Thoracic aorta (tissue), 2 donors: ENCODE measurements around the gene BCR. TPM values are rescaled to one million over a fixed set of nuclear protein-coding genes. Genes with fewer than 3 reads are reported as not detected.

Experiments
- ATAC-seq: fragments of 150-250 bp; one replicate; pipeline ENCODE4 v1.8.0; 2017; ENCODE audit warnings: low read depth; ENCODE audit not compliant: insufficient number of reproducible peaks, low FRiP score
- DNase-seq: peaks from one replicate; pipeline ENCODE4 v3.0.0-alpha.2; 2020; ENCODE audit warnings: low spot score
- H3K27ac ChIP-seq, 2 donors: fragments of 200-600 bp; sonication (generic); 1 replicate in 1 of 2; 2 replicates in 1 of 2; pipeline ENCODE4 v1.5.1; 2016; ENCODE audit warnings: mild to moderate bottlenecking in 2 of 2, moderate library complexity in 2 of 2
- H3K27me3 ChIP-seq: fragments of 200-600 bp; sonication (generic); replicated peaks from 2 replicates; pipeline ENCODE4 v1.6.0; 2016; ENCODE audit warnings: mild to moderate bottlenecking; ENCODE audit not compliant: insufficient read depth
- H3K36me3 ChIP-seq: fragments of 200-600 bp; sonication (generic); one replicate; pipeline ENCODE4 v1.5.1; 2016
- H3K4me1 ChIP-seq, 2 donors: fragments of 200-600 bp; sonication (generic); 1 replicate in 1 of 2; 2 replicates in 1 of 2; pipeline versions ENCODE4 v1.5.1 to v1.6.0; 2016; ENCODE audit warnings: low read depth in 2 of 2, mild to moderate bottlenecking in 1 of 2; ENCODE audit not compliant: control insufficient read depth in 1 of 2
- H3K4me3 ChIP-seq: fragments of 200-600 bp; sonication (generic); 2 replicates; pipeline ENCODE4 v1.5.1; 2016; ENCODE audit warnings: mild to moderate bottlenecking
- H3K9me3 ChIP-seq: fragments of 200-600 bp; sonication (generic); 2 replicates; pipeline ENCODE4 v1.5.1; 2016
- total RNA-seq, 2 donors: library from RNA; depleted of rRNA; stranded (reverse); fragments of >200 nt; gene quantifications; one replicate each; pipeline versions ENCODE4 v1.1.0 to v1.2.3, GENCODE V29; 2016
- TF ChIP-seq, protein P1 (sequence below): fragments of 200-600 bp; sonication (generic); IDR thresholded peaks from one replicate; pipeline ENCODE4 v1.5.1; 2019; ENCODE audit warnings: antibody characterized with exemption

BCR gene
- total RNA-seq, 2 donors from 2014 or later, result 73.2 to 232 TPM

DNA sequence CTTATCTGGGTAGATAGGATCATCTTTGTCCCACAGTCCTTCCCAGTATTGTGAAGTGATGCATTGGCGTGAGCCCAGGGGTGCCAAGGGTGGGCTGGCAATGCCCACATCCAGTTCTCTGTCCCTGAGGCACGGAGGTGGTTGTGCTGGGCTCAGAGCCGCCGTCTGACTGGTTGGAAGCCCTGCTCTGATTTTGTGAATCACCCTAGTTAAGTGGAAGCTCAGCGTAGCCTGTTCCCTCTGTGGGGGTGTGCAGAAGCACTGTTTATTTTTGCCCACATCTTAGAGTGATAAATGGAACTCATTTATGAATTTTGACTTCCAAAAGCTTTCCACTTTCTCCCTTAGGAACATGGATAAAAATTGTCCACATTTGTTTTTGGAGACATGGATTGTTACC is 13.6 kb downstream of the BCR start:
- TF ChIP-seq, protein P1, sequence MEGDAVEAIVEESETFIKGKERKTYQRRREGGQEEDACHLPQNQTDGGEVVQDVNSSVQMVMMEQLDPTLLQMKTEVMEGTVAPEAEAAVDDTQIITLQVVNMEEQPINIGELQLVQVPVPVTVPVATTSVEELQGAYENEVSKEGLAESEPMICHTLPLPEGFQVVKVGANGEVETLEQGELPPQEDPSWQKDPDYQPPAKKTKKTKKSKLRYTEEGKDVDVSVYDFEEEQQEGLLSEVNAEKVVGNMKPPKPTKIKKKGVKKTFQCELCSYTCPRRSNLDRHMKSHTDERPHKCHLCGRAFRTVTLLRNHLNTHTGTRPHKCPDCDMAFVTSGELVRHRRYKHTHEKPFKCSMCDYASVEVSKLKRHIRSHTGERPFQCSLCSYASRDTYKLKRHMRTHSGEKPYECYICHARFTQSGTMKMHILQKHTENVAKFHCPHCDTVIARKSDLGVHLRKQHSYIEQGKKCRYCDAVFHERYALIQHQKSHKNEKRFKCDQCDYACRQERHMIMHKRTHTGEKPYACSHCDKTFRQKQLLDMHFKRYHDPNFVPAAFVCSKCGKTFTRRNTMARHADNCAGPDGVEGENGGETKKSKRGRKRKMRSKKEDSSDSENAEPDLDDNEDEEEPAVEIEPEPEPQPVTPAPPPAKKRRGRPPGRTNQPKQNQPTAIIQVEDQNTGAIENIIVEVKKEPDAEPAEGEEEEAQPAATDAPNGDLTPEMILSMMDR, result no peak
- DNase-seq, result no peak
- H3K36me3 ChIP-seq, result peaks cover 12% of the 10 kb centered on the region
- H3K27ac ChIP-seq, result peak overlapping the region in 1 of 2 donors; percentile 58
- no peaks in the 10 kb centered on the region for H3K9me3 ChIP-seq
- H3K27me3 ChIP-seq, result no peaks in the 10 kb centered on the region
- peaks cover 10 to 42% of the 10 kb centered on the region in 2 donors for H3K4me1 ChIP-seq
- no peak overlapping the region for H3K4me3 ChIP-seq
- no peak for ATAC-seq

DNA sequence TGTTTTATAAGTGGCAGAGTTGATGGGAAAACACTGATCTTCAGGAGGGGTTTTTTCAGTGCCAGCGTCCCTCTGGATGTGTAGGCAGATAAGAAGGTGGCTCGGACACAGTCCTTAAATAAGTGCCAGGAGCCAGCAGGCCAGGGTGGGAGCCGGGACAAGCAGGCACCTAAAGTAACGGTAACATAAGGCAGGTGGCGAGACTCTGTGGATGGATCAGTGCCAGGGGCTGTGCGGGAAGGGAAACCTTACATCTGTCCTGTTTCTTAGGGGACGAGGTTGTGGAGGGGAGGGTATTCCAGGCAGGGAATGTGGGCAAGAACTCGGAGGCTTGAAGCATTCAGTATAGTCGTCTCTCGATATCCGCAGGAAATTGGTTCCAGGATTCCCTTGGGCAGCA is 15.9 kb downstream of the BCR start:
- H3K4me3 ChIP-seq, result no peak overlapping the region
- no peak overlapping the region for H3K27ac ChIP-seq
- DNase-seq, result no peak
- no peak for ATAC-seq
- peaks cover 19 to 55% of the 10 kb centered on the region in 2 donors for H3K4me1 ChIP-seq
- TF ChIP-seq, protein P1, result no peak
- peaks cover 9% of the 10 kb centered on the region for H3K36me3 ChIP-seq
- no peaks in the 10 kb centered on the region for H3K9me3 ChIP-seq
- H3K27me3 ChIP-seq, result no peaks in the 10 kb centered on the region

DNA sequence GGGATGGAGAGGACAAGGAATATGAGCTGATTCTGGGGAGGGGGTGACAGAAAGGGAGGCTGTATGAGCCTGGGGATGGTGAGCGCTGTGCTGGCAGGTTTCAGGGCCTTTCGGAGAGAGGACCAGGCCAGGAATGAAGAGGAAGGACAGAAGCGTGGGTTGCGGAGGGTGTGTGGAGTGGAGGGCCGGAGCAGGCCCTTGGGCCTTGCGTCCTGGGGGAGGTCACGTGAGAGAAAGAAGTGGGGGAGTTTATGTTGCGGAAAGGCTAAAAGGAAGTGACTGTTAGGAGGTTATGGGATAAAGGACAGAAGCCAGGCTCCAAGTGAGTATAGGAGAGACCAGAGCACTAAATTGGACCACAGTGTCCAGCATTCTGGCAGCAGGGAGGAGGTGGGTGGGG is 17.5 kb downstream of the BCR start:
- Histone ChIP-seq H3K9me3 (no peaks in the 10 kb centered on the region), H3K4me3 (no peak overlapping the region), H3K27me3 (no peaks in the 10 kb centered on the region), H3K4me1 (peaks cover 20 to 59% of the 10 kb centered on the region in 2 donors), H3K36me3 (no peaks in the 10 kb centered on the region), H3K27ac (peak overlapping the region in 1 of 2 donors; percentile 4)
- TF ChIP-seq, protein P1, result no peak
- DNase-seq (no peak), ATAC-seq (no peak)

DNA sequence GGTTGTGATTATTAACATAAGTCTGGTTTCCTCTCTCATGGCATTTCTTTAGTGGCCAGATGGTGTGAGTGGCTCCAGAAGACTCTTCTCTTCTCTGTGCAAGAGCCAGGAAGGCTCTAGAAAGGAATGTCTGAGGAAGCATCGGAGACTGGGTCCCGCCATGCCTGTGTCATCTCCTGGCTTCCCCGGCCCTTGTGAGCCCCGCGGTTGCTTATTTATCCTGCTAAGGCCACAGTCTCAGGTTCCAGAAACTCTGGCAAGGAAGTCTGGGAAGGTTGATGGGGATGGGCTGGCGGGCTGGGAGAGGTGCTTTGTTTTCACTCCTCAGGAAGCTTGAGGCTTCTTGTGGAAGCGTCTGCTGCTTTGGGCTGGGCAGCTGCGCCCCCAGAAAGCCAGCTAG is 18.9 kb downstream of the BCR start:
- peaks cover 19 to 60% of the 10 kb centered on the region in 2 donors for H3K4me1 ChIP-seq
- no peak overlapping the region for H3K4me3 ChIP-seq
- TF ChIP-seq, protein P1, result no peak
- DNase-seq (no peak), ATAC-seq (no peak)
- no peaks in the 10 kb centered on the region for H3K9me3 ChIP-seq
- H3K27me3 ChIP-seq, result no peaks in the 10 kb centered on the region
- H3K27ac ChIP-seq, result peak overlapping the region; percentile 84 to 88
- H3K36me3 ChIP-seq, result no peaks in the 10 kb centered on the region

DNA sequence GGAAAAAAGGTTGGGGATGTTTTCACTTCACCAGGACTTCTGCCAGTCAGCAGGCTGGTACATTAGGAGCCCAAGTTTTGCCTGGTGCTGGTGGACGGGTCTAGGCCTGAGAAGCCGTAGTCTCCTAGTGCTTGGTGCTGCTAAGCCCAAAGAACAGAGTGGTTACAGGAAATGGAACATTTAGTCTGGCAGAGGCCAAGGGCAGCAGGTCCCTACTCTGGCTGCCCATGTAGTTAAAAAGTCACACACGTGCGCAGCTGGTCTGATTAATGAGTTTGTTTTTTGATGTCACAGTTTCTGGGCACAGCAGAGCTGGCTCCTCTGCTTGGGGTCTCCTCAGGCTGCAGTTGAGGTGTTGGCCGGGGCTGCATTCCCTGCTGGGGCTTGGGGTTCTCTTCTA is 20.6 kb downstream of the BCR start:
- Histone ChIP-seq H3K4me1 (peaks cover 36 to 73% of the 10 kb centered on the region in 2 donors), H3K4me3 (no peak overlapping the region), H3K36me3 (no peaks in the 10 kb centered on the region), H3K9me3 (no peaks in the 10 kb centered on the region), H3K27me3 (no peaks in the 10 kb centered on the region), H3K27ac (peak overlapping the region; percentile 84 to 88)
- DNase-seq (no peak), ATAC-seq (no peak)
- TF ChIP-seq, protein P1, result no peak
